Mammary epithelial cell (primary cell): ENCODE data around the gene CHST9.

Source experiments
- CTCF ChIP-seq, 2 donors: IDR thresholded peaks in 1 of 2; conservative IDR thresholded peaks in 1 of 2; 2 replicates each; pipeline ENCODE4 v1.5.1; 2011 to 2012; ENCODE audit warnings: inconsistent platforms in 2 of 2, low read length in 2 of 2, mild to moderate bottlenecking in 2 of 2, control low read depth in 1 of 2, low read depth in 1 of 2; ENCODE audit not compliant: insufficient read depth in 1 of 2; ENCODE audit errors: extremely low read depth in 1 of 2
- EZH2 ChIP-seq: IDR thresholded peaks from 2 replicates; pipeline ENCODE4 v1.6.1; 2012; ENCODE audit warnings: low read length, inconsistent platforms, borderline replicate concordance

GRCh38 chr18:26977781-26978180 is 207.3 kb downstream of the CHST9 start:
- TF ChIP-seq CTCF (conservative IDR thresholded peaks at IDR 0.05 in 1 of 2, IDR thresholded peaks at IDR 0.05 in 1 of 2; ENCODE audit: extremely low read depth in 1 of 2, insufficient read depth in 1 of 2, low read depth in 1 of 2, low read length in 2 of 2) = no peak
- TF ChIP-seq EZH2 = no peak
